Measurements from ENCODE around the gene NEIL1. TPM values are rescaled to one million over a fixed set of nuclear protein-coding genes. Genes with fewer than 3 reads are reported as not detected.
"Not testable (repeated sequence)": the region's sequence is repeated elsewhere in the genome, so short reads cannot be mapped to it uniquely, and the experiment has no call there.

NEIL1 gene
- total RNA-seq, 1 experiment from 2014 or later, result not detected

DNA sequence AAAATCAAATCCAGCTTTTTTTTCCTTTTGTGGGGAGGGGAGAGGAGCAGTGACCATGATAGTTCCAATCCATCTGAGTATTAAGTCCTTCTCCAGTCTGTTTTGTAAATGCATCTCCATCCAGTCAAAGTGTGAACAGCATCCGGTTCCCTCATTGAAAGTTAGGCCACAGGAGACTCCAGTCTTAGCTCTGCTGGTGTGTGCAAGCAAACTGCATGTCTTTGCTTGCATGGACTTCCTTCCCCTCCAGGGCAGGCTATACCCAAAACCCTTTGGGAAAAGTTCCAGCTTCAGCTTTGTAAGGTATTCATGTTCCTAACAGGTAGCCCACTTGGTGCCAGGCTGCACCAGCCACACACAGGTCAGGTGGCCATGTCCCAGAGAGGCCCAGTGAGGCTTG lies 24.6 kb downstream of the NEIL1 start:
- DNase-seq (ENCODE audit: low read depth), result no peak

DNA sequence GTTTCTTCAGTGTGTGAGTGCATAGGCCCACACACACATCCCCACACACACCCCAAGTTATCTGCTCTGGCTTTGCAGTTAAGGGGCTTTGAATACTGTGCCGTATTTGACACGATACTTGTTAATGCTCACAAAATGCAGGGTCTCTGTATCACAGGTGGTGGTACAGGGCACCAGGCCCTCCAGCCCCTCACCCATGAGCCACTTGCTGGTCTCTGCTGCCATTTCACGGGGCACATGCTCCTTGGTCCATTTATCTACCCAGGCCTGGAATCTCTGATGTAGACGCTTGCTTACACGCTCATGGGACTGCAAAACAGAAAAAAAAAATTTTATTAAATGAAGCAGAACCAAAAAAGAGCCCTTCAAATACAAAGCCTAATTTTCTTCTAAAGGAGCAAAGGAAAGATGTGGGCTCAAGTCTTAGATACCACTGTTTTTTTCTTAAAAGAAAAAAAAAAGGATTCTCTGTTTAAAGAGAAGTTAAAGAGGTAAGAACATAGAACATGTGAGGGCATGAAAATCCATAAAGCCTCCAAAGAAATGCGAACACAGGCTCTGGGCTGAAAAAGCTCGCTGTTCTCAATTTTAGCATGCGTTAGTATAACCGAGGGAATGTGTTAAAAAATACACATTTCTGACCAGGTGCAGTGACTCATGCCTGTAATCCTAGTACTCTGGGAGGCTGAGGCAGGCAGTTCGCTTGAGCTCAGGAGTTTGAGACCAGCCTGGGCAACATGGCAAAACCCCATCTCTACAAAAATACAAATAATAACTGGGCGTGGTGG lies 25.3 kb downstream of the NEIL1 start:
- DNase-seq (ENCODE audit: low read depth), result no peak

DNA sequence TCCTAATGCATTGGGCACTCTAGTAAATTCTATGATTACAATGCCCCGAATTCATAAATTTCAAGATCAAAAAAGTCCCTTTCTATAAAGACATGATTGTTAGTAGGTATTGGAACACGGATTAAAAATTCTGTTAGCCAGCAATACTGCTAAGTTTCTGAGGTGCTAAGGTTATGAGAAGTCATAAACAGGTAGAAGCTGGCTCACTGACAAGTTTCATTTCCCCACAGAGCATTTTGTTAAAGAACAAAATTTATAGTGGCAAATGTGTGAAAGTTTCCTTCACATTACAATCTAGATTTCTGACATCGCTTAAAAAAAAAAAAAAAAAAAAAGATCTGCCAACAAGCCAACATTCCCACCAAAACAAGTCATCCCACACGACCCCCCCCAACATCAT lies 33.9 kb downstream of the NEIL1 start:
- no peak for DNase-seq (ENCODE audit: low read depth)

DNA sequence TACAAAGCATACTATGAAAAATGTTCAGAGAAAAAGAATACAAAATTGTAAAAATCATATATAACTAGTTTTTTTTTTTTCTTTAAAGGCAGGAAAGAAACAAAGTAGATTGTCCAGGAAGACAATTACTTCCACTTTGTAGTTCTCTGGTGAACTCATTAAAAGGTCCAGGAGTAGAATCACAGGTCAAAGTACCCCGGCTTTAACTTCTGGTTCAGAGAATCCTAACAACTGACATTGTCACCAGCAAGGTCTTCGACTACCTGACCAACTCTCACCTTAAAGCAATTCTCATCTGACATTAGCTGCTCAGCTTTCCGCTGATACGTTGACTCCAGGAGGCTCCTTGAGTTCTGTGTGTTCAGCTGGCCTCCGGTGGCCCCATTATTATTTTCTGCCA lies 37.1 kb downstream of the NEIL1 start:
- DNase-seq (ENCODE audit: low read depth), result not testable (repeated sequence)

DNA sequence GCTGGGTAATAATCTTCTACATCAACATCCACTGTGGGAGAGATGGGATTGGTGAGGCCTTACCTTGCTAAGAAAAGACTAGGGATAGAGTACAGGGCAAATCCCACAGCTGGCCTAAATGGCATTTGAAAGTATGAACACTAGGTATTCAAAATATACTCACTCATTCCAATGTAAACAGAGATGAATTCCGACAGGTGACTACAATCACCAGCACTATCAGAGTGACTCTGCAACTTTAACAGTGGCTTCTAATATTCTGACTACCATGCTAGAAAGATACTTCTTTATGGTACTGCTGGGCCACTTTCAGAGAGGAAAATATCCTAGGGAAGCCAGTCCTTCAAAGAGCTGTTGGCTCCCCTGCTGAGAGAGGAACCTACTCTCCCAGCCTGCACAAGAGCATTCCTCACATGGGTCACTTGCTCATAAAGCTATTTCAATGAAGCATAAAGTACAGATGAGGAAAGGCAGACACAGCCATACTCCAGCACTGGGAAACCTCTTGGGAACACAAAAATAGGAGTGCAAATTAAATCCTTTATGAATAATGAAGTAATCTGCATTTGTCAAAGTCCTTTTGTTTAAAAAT lies 43.0 kb downstream of the NEIL1 start:
- no peak for DNase-seq (ENCODE audit: low read depth)

DNA sequence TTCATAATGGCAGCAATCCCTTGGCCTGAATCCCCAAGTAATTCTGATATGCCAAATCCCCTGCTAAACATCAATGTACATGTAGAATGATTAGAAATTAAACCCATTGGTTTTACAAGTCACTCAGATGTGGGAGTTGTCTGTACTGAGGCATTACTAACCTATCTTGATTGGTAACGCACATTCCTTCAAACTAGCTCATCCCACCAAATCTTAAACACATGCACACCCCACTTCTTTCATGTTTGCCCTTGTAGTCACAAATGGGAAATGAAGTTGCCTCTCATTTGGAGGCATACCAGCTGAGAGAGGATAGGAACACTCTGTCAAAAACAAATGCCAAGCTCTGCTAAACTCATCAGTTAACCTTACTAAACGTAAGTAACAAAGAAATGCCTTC lies 50.7 kb downstream of the NEIL1 start:
- no peak for DNase-seq (ENCODE audit: low read depth)

DNA sequence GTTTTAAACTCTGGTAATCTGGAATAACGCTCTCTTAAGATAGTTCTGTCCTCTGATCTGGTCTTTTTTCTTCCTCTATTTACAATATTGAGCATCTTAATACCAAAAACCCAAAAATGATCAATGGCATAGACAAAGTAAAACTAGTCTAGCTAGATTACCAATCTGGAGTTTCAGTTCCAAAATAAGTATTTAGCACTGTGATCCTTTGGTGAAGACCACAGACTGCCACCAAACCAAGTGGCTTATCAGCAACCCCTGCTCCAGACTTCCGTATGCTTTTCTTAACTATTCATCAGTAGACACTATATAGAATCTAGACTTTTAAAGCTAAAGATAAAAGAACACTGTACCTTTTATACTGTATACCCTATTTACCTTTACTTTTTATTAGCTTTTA lies 57.1 kb downstream of the NEIL1 start:
- DNase-seq (ENCODE audit: low read depth), result no peak

Other genes with a start within 250 kb of the NEIL1 start
- gene C15orf39, start 145.2 kb upstream of the NEIL1 start, total RNA-seq (2014; rRNA removed; shearing (Covaris generic)), result 17.2 and 21.1 TPM in 2 replicates
- gene GOLGA6C, start 88.7 kb upstream of the NEIL1 start, total RNA-seq (2014; rRNA removed; shearing (Covaris generic)), result not detected in 2 replicates
- gene GOLGA6D, start 64.2 kb upstream of the NEIL1 start, total RNA-seq (2014; rRNA removed; shearing (Covaris generic)), result not detected in 2 replicates
- gene COMMD4, start 11.0 kb upstream of the NEIL1 start, total RNA-seq (2014; rRNA removed; shearing (Covaris generic)), result 166 and 187 TPM in 2 replicates
- 60.9 and 61.9 TPM in 2 replicates for gene MAN2C1, start 21.6 kb downstream of the NEIL1 start, total RNA-seq (2014; rRNA removed; shearing (Covaris generic))
- 25.6 and 34.2 TPM in 2 replicates for gene SIN3A, start 104.7 kb downstream of the NEIL1 start, total RNA-seq (2014; rRNA removed; shearing (Covaris generic))
- gene PTPN9, start 232.3 kb downstream of the NEIL1 start, total RNA-seq (2014; rRNA removed; shearing (Covaris generic)), result 24.0 and 28.3 TPM in 2 replicates

Data from HT1080 (cell line).